Smooth muscle cell (in vitro differentiated cells): Measurements from ENCODE around the gene METAP1D. TPM values are rescaled to one million over a fixed set of nuclear protein-coding genes. Genes with fewer than 3 reads are reported as not detected.
A peak's percentile ranks its signal among the peaks of the same experiment; 100 is the strongest.

Experiments used
- DNase-seq: peaks from one replicate; lab custom pipeline; 2025; ENCODE audit not compliant: unreplicated experiment; lab: John Stamatoyannopoulos, UW
- H2AFZ ChIP-seq: fragments of 200-600 bp; sonication (generic); 2 replicates; pipeline ENCODE4 v1.6.0; 2016; ENCODE audit warnings: antibody characterized with exemption, low read depth, mild to moderate bottlenecking
- H3F3A ChIP-seq: fragments of 200-600 bp; sonication (generic); 2 replicates; pipeline ENCODE4 v1.6.0; 2017; ENCODE audit warnings: antibody characterized with exemption, low read depth
- H3K27ac ChIP-seq: fragments of 200-600 bp; sonication (generic); 2 replicates; pipeline ENCODE4 v1.5.1; 2016; ENCODE audit warnings: low read depth, mild to moderate bottlenecking
- H3K27me3 ChIP-seq: fragments of 200-600 bp; sonication (generic); 2 replicates; pipeline ENCODE4 v1.6.1; 2016; ENCODE audit warnings: low read depth, mild to moderate bottlenecking
- H3K36me3 ChIP-seq: fragments of 200-600 bp; sonication (generic); 2 replicates; pipeline ENCODE4 v1.5.1; 2016; ENCODE audit warnings: low read depth
- H3K4me1 ChIP-seq: fragments of 200-600 bp; sonication (generic); 2 replicates; pipeline ENCODE4 v1.5.1; 2016; ENCODE audit warnings: low read depth
- H3K4me2 ChIP-seq: fragments of 200-600 bp; sonication (generic); 2 replicates; pipeline ENCODE4 v1.6.0; 2016; ENCODE audit warnings: mild to moderate bottlenecking
- H3K4me3 ChIP-seq: fragments of 200-600 bp; sonication (generic); 2 replicates; pipeline ENCODE4 v1.5.1; 2016; ENCODE audit warnings: mild to moderate bottlenecking
- H3K79me2 ChIP-seq: fragments of 200-600 bp; sonication (generic); 2 replicates; pipeline ENCODE4 v1.6.0; 2016; ENCODE audit warnings: low read depth, mild to moderate bottlenecking
- H3K9ac ChIP-seq: fragments of 200-600 bp; sonication (generic); 2 replicates; pipeline ENCODE4 v1.6.0; 2016; ENCODE audit warnings: low read depth
- H3K9me3 ChIP-seq: fragments of 200-600 bp; sonication (generic); replicated peaks from 2 replicates; pipeline ENCODE4 v1.5.1; 2016; ENCODE audit warnings: low read depth
- H4K20me1 ChIP-seq: fragments of 200-600 bp; sonication (generic); 2 replicates; pipeline ENCODE4 v1.6.0; 2016; ENCODE audit warnings: low read depth
- CTCF ChIP-seq: fragments of 200-600 bp; sonication (generic); IDR thresholded peaks from 2 replicates; pipeline ENCODE4 v1.5.1; 2017; ENCODE audit warnings: borderline replicate concordance, mild to moderate bottlenecking, antibody characterized with exemption; ENCODE audit not compliant: insufficient read depth, poor library complexity, severe bottlenecking
- WGBS: methylation state at CpG from one replicate; pipeline ENCODE4 v1.1.7; 2016; ENCODE audit warnings: low lambda C conversion rate; 5-methylcytosine and 5-hydroxymethylcytosine counted together
- polyA plus RNA-seq: library from polyadenylated mRNA; unstranded; fragments of >200 nt; fragmentation: Nextera tagmentation; extraction: Ambion mirVana; gene quantifications from 2 replicates; pipeline ENCODE4 v1.2.1, GENCODE V29; 2016
- total RNA-seq: library from RNA; depleted of rRNA; stranded (reverse); fragments of >200 nt; gene quantifications from 2 replicates; pipeline ENCODE4 v1.2.3, GENCODE V29; 2014

The METAP1D gene
- total and polyA plus RNA-seq, 2 experiments from 2014 or later = 5.9 to 7.5 TPM

- H3K9me3 ChIP-seq = no peaks in the 10 kb centered on the region
- H3K9ac ChIP-seq = no peak overlapping the region
- WGBS = 23% methylated on average over 23 of the region's 23 CpGs
- no peaks in the 10 kb centered on the region for H3K36me3 ChIP-seq
- H3K27ac ChIP-seq = no peak overlapping the region
- H3K4me3 ChIP-seq = peak overlapping the region; percentile 54
- peaks cover 35% of the 10 kb centered on the region for H3K4me1 ChIP-seq
- no peaks in the 10 kb centered on the region for H3K79me2 ChIP-seq
- no peak for TF ChIP-seq CTCF
- H3K4me2 ChIP-seq = peak overlapping the region; percentile 92
- H4K20me1 ChIP-seq = no peaks in the 10 kb centered on the region
- DNase-seq = no peak
- peaks cover 100% of the 10 kb centered on the region for H3K27me3 ChIP-seq
- no peaks in the 10 kb centered on the region for H3F3A ChIP-seq
- no peak overlapping the region for H2AFZ ChIP-seq
Observed at GRCh38 chr2:172087780-172088244, 88.1 kb downstream of the METAP1D start.

- Histone ChIP-seq H3K9ac (no peak overlapping the region), H3F3A (no peaks in the 10 kb centered on the region), H3K9me3 (no peaks in the 10 kb centered on the region), H2AFZ (no peak overlapping the region), H3K4me3 (peak overlapping the region; percentile 54), H3K4me1 (peaks cover 35% of the 10 kb centered on the region), H4K20me1 (no peaks in the 10 kb centered on the region), H3K79me2 (no peaks in the 10 kb centered on the region), H3K27ac (no peak overlapping the region), H3K27me3 (peaks cover 100% of the 10 kb centered on the region), H3K36me3 (no peaks in the 10 kb centered on the region), H3K4me2 (peak overlapping the region; percentile 92)
- 18% methylated on average over 36 of the region's 37 CpGs for WGBS
- no peak for TF ChIP-seq CTCF
- no peak for DNase-seq
Observed at GRCh38 chr2:172088245-172089004, 88.7 kb downstream of the METAP1D start.

- peaks cover 100% of the 10 kb centered on the region for H3K27me3 ChIP-seq
Observed at GRCh38 chr2:172089005-172089504, 89.3 kb downstream of the METAP1D start.

More at GRCh38 chr2:172089005-172089504, 89.3 kb downstream of the METAP1D start:
- 29% methylated on average over 10 of the region's 10 CpGs for WGBS
- peak overlapping the region; percentile 92 for H3K4me2 ChIP-seq
- peaks cover 32% of the 10 kb centered on the region for H3K4me1 ChIP-seq
- no peak for TF ChIP-seq CTCF
- H3K36me3 ChIP-seq = no peaks in the 10 kb centered on the region
- no peak overlapping the region for H3K27ac ChIP-seq
- no peak overlapping the region for H2AFZ ChIP-seq
- no peaks in the 10 kb centered on the region for H3K79me2 ChIP-seq
- no peaks in the 10 kb centered on the region for H4K20me1 ChIP-seq
- no peaks in the 10 kb centered on the region for H3K9me3 ChIP-seq
- no peaks in the 10 kb centered on the region for H3F3A ChIP-seq
- no peak for DNase-seq
- no peak overlapping the region for H3K9ac ChIP-seq
- no peak overlapping the region for H3K4me3 ChIP-seq
